Measurements from ENCODE around the gene RPS15A. TPM values are rescaled to one million over a fixed set of nuclear protein-coding genes. Genes with fewer than 3 reads are reported as not detected.
"Not testable (repeated sequence)": the region's sequence is repeated elsewhere in the genome, so short reads cannot be mapped to it uniquely, and the experiment has no call there.

RPS15A gene
- total and polyA plus RNA-seq, 2 of the 8 experiments (the other 6 are each of a cell fraction or from before 2014, with no cell fraction given): 1,784 to 5,666 TPM

DNA sequence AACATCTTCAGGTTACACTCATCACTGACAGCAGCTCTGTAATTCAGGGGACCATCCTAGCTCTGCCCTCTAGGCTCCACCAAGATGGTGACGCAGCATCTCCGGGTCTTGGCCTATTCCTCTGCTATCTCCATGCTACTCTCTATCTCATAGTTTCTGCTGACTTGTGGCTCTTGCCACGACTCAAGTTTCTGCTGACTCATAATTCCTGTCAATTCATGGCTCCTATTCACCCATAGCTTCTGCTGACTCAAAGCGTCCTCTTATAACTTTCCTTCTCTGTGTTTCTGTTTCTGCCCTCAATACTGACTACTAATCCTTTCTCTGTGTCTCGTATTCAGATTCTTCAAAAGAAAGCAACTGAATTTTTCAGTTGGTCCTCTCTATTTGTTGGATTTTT lies 27.4 kb downstream of the RPS15A start:
- H2BK20ac ChIP-seq (ENCODE audit: low read length); H4K8ac ChIP-seq (ENCODE audit: extremely low read depth, insufficient read depth, low read length); H3K23me2 ChIP-seq (ENCODE audit: low read depth, low read length); FAIRE-seq; H2BK15ac ChIP-seq (ENCODE audit: low read length); H3K4ac ChIP-seq (replicated peaks; ENCODE audit: insufficient read length, low read depth, low read length); H3K18ac ChIP-seq (ENCODE audit: extremely low read depth, low read length); H4K91ac ChIP-seq (replicated peaks; ENCODE audit: insufficient read length, low read length); H4K20me1 ChIP-seq (replicated peaks in 1 of 2; ENCODE audit: control insufficient read depth in 1 of 2, insufficient read depth in 2 of 2, low read length in 2 of 2); H3K14ac ChIP-seq (ENCODE audit: insufficient read length); H3K9ac ChIP-seq (replicated peaks in 1 of 4; ENCODE audit: extremely low read depth in 1 of 4, low read depth in 3 of 4, low read length in 3 of 4); H3K79me2 ChIP-seq (ENCODE audit: control insufficient read depth in 1 of 2, insufficient read depth in 2 of 2, low read length in 2 of 2); H3K4me3 ChIP-seq (ENCODE audit: extremely low read depth in 1 of 4, insufficient read depth in 2 of 4, low read depth in 3 of 4, low read length in 4 of 4); H2BK5ac ChIP-seq (ENCODE audit: low read depth, low read length); DNase-seq (ENCODE audit: low read depth in 1 of 2, low spot score in 2 of 2); H3K23ac ChIP-seq (ENCODE audit: insufficient read length); H3K4me2 ChIP-seq (ENCODE audit: insufficient read depth in 1 of 2, low read depth in 2 of 2, low read length in 2 of 2); POLR2A ChIA-PET (ENCODE audit: partially characterized antibody); H3K36me3 ChIP-seq (ENCODE audit: control insufficient read depth in 2 of 4, insufficient read depth in 4 of 4, low read length in 3 of 4); H2AK5ac ChIP-seq (ENCODE audit: low read depth, low read length); H3K27me3 ChIP-seq (replicated peaks in 1 of 4; ENCODE audit: control insufficient read depth in 3 of 4, extremely low read depth in 1 of 4, insufficient read depth in 3 of 4, low read length in 3 of 4); H2AFZ ChIP-seq (ENCODE audit: low read length); H2BK12ac ChIP-seq (ENCODE audit: low read depth, low read length); H3K4me1 ChIP-seq (replicated peaks in 1 of 4; ENCODE audit: control insufficient read depth in 3 of 4, insufficient read depth in 4 of 4, low read length in 3 of 4); H3K9me3 ChIP-seq (ENCODE audit: insufficient read depth in 2 of 2, low read depth in 1 of 2, low read length in 1 of 2); H2BK120ac ChIP-seq (replicated peaks; ENCODE audit: low read depth, low read length); H3K56ac ChIP-seq (replicated peaks; ENCODE audit: insufficient read length, low read depth, low read length); H3K79me1 ChIP-seq (ENCODE audit: low read depth, low read length); H4K5ac ChIP-seq (ENCODE audit: insufficient read length, low read depth, low read length); H3K27ac ChIP-seq (ENCODE audit: low read depth, low read length); CTCF ChIA-PET (ENCODE audit: partially characterized antibody): not testable (repeated sequence)
- 97% methylated on average over 2 of the region's 5 CpGs; no CpG with 5 or more reads in 1 of the 2 experiments for WGBS, 2 experiments (ENCODE audit: extremely low coverage in 1 of 2, insufficient coverage in 1 of 2, insufficient read length in 1 of 2, insufficient replicate concordance in 2 of 2, low coverage in 1 of 2, low lambda C conversion rate in 2 of 2, missing lambda C conversion rate in 1 of 2)
